Measurements from ENCODE around the gene SEPTIN7.

The SEPTIN7 gene

DNA sequence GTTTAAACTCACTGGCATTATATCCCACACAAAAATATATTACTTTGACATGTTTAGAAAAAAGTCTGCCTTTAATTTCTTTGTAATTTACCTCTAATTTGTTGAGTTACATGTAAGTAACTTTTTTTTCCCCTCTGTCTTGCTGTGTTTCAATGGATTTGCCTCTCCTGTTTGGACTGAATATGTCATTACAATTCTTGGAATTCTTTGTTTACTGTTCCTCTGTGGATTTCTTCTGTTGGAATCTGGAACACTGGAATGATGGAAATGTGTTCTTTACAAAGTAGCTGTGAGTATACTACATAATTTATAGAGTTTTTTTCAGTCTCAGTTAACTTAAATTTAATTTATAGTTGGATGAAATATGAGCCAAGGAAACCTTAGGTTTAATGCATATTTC lies 30.4 kb downstream of the SEPTIN7 start:
- no peak for DNase-seq (ENCODE audit: low read depth in 2 of 2)

DNA sequence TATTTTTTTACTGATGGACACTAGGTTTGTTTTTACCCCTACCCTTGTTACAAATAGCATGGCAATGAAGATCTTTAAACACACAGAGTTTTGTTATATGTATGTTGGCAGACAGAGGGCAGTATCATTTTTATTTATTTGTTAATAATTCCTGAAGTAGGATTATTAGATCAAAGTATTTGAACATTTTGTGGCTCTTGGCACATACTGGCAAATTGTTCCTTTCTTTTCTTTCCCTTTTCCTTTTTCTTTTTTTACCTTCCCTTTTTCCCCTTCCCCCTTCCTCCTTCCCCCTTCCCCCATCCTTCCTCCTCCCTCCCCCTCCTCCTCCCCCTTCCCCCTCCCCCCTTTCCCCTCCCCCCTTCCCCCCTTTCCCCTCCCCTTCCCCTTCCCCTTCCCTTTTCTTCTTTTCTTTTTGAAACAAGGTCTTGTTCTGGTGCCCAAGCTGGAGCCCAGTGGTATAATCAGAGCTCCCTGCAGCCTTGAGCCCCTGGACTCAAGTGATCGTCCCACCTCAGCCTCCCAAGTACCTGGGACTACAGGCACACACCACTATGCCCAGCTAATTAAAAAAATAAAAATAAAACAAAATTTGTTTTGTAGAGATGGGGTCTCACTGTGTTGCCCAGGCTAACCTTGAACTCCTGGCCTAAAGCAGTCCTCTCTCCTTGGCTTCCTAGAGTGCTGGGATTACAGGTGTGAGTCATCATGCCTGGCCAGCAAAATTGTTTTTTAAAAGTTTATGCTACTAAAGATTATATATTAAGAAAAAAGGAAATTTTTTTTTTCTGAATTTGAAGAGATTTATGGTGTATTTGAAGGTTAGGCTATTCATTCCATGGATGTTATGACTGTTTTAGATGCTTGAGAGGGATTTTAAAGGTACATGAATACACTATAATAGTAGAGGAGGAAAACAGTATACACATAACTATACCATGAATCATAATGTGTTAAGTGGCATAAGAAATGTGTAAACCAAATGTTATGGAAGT lies 39.3 kb downstream of the SEPTIN7 start:
- no peak for DNase-seq (ENCODE audit: low read depth in 2 of 2)

DNA sequence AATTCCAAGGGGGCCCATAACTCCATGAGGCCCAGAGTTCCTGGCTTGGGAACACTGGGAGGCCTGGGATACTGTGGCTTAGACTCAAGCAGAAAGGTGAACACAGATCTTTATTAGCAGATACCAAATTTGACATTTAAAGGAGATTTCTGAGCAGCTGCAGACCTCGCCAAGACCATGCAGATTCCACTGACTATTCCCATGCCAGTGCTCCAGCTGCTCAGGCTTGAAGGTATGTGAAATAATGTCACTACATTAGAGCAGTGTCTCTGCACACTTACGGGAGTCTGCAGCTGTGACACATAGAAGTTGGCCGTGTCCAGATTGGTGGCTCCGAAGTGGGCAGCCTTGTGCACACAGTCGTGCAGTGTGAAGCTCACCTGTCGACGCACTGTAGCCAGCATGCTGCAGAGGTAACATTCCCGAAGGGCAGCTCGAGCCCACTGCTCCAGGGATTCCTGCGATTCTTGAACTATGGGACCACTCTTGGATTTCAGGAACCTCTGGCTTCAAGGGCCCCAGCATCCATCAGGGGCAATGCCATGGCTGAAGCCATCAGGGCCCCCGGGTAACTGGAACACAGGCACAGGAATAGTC lies 46.1 kb downstream of the SEPTIN7 start:
- no peak for DNase-seq (ENCODE audit: low read depth in 2 of 2)

DNA sequence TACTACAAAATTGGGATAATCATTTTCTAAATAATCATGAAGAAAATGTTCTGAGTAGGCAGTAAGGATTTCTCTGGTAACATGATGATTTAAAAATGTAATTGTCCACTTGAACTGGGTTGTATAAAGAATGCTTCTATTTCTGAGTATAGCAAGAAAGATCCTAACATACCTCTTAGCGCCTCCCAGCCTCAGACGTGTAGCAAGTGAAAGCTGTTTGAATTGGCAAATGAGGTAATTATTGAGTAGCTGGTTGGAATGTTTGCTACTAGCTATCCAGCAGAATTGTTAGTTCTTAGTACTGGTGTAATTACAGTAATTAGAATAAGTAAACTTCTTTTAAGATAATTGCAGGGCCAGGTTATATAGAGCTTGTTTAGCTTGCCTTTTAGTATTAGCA lies 47.9 kb downstream of the SEPTIN7 start:
- no peak for DNase-seq (ENCODE audit: low read depth in 2 of 2)

DNA sequence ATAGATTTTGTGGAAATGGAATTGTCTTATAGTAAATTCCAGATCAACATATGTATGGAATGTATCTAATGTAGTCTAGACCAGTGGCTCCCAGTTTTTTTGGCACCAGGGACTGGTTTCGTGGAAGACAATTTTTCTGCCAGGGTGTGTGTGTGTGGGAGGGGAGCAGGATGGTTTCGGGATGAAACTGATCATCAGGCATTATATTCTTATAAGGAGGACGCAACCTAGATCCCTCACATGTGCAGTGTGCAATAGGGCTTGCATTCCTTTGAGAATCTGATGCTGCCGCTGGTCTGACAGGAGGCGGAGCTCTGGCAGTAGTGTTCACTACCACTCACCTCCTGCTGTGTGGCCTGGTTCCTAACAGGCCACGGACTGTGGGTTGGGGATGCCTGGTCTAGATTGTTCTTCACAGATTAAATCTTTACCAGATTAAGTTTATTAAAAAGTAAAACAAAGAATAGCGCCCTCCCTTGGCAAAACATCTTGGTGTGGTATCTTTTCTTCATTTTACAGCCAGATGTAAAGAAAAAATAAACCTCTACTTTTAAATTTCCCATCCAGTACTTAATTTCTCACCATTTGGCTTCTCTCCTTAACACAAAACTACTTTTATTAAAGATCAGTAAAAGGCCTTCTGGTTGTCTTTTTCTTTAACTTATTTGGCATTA lies 48.4 kb downstream of the SEPTIN7 start:
- DNase-seq (ENCODE audit: low read depth in 2 of 2): no peak

DNA sequence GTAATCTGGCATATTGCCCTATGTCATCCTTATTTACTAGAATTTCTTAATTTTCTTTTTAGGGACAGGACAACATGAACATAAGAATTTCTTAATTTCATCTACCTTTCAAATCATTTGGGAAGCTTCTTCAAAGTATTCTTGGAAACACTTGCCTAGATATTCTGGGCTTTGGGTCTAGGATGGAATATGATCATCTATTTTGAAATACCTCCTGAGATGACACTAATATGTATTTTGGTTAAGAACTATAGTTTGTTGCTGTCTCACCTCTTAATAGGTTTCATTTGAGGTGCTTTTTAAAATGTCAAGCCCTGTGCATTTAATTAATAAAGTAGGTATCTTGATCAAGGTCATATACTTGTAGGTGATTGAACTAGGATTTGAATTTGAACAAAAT lies 49.1 kb downstream of the SEPTIN7 start:
- DNase-seq (ENCODE audit: low read depth in 2 of 2): no peak
